ENCODE measurements around the gene KAZN.

KAZN gene

DNA sequence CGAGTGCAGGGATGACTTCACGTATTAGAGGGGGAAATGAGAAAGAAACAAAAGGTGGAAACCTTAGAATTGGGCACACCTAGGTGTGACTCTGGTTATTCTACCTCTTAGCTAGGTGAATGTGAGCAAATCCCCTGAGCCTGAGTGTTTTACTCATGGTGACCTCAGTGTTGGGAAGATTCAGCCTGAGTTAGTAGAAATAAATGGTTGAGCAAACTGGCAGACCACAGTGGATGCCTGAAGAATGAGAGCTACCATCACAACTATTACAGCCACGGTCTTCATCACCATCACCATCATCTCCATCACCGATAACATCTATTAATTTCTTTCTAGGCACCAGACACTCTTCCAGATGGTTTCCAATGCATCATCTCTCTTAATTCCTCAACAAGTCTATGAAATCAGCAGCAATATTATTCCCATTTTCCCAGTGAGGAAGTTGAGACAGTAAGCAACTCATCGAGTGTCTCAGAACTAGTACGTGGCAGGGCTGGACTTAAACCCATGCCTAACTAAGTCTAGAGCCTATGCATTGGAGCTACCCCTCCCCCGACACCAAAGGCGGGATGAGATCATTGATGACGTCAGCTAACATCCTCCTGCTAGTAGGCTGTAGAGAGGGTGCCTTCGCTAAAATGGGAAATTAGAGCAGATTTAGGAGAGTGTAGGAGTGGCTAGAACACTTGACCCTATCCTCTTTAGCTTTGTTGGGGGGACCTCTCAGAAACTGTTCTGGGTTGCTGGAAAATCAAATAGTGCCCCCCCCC, 7.9 kb upstream of the KAZN start:
- DNase-seq (ENCODE audit: low read depth in 2 of 2) = no peak

DNA sequence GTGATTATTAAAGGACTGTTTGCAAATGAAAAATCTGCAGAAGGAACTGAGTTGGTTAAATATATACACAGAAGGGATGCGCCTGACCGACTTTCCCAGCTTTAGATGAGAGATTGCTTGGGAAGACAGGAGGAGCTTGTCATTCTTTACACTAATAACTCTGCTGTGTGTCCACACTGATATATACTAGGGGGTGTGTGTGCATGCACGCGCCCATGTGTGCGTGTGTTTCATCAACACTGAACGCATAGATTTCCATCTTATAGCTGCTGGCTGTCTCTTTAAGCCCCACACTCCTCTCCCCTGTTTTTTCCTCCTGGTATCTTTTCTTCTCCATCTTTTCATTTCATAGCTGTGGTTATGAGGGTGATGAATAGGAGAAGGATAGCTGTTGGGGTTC, 6.9 kb upstream of the KAZN start:
- no peak for DNase-seq (ENCODE audit: low read depth in 2 of 2)

- no peak for DNase-seq (ENCODE audit: low read depth in 2 of 2)
Observed at GRCh38 chr1:14592004-14592631, 6.4 kb upstream of the KAZN start.

- no peak for DNase-seq (ENCODE audit: low read depth in 2 of 2)
Observed at GRCh38 chr1:14593302-14593701, 5.2 kb upstream of the KAZN start.

DNA sequence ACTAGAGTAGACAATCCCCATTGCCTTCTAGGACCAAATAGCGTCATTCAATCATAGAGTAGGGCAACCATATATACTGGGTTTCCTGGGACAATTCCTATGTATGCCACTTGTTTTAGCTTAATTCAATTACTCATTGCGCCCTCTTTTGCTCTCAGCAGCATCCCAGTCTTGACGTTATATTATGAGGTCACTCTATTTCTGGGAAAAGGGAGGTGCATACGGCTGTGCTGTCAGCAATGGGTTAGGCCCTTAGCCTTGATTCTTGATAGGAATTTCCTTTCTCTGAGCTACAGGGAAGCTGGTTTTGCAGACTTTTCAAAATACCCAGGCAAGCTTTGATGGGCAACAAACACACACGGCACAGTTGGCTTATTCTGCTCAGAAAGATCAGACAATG, 4.4 kb upstream of the KAZN start:
- no peak for DNase-seq (ENCODE audit: low read depth in 2 of 2)

DNA sequence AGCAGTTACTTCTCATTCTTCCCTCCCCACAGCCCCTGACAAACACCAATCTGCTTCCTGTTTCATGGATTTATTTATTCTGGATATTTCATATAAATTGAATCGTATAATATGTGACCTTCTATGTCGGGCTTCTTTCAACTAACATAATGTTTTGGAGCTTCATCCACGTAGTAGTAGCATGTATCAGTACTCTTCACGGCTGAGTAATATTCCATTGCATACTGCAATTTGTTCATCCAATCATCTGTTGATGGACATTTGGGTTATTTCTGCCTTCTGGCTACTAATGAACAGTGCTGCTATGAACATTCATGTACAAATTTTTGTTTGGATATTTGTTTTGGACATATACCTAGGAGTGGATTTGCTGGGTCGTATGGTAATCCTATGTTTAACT, 1.9 kb upstream of the KAZN start:
- no peak for DNase-seq (ENCODE audit: low read depth in 2 of 2)

DNA sequence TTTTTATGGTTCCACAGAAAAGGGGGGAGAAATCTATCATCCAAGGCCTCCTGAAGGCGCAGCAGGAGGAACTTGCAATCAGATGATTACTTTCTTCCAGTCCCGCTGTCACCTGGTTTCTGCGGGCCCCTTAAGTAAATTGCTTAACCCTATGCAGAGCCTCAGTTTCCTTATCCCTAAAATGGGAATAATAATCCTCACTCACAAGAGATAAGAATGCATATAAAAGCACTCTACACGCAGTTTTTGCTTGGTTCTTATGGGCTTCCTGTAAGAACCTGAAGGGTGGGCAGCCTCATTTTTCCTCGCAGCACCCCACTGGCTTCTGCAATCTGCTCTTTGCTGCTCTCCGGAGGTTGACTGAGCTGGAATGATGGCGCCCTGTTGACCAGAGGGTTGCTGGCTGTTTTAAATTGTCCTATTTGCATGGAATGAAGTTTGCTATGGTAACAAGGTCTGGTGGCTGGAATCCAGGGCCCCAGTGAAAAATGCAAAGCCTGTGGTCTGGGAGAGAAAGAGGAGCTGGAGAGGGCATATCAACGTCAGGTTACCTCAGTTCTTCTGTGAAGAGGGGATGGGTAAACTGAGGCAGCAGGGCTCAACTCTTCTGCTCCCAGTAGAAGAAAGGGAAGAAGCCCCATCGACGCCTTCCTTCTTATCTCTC, 1.0 kb upstream of the KAZN start:
- DNase-seq (ENCODE audit: low read depth in 2 of 2) = no peak

DNA sequence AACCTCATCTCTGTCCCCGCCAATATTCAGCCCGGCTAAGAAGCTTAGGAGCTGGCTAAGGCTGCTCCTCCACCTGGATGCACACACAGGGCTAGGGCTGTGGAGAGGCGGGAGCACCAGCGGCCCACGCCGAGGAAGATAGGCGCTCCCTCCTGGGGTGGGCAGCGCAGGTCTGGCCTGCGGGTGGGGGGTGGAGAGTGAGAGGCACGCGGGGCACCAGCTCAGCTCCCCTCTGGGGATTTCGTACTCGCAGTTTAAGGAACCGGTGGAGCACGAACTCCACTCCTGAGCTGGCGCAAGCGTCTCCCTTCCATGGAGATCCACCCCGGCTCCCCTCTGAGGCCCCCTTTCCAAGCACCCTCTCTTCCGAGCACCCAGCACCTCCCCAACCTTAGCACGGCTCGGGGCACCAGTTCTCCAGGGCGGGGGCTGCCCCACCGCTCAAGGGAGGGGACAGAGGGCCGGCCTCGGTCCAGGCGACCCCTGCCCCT, 433 bp upstream of the KAZN start:
- DNase-seq (ENCODE audit: low read depth in 2 of 2) = no peak

- peak; percentile 34 to 37 for DNase-seq (ENCODE audit: low read depth in 2 of 2)
Observed at GRCh38 chr1:14599183-14599791, 802 bp downstream of the KAZN start.

DNA sequence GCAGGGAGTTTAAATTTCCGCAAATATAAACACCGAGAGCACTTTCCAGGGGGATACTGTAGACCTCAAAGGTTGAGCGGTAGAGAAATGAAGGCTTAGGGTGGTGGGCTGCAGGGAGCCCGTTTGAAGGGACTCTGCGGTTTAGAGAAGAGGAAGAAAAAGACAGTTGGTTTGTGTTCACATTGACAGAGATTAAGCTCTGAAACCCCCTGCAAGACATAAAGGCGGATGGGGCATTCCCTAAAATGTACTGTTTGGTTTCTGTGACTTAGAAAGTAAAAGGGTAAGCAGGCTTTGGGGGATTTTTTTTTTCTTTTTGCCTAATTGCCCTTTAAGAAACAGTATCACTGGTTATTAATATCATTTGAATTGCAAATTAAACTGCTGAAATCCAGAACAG, 1.3 kb downstream of the KAZN start:
- no peak for DNase-seq (ENCODE audit: low read depth in 2 of 2)

GRCh38 chr1:14600405-14601112, 2.1 kb downstream of the KAZN start:
- no peak for DNase-seq (ENCODE audit: low read depth in 2 of 2)

DNA sequence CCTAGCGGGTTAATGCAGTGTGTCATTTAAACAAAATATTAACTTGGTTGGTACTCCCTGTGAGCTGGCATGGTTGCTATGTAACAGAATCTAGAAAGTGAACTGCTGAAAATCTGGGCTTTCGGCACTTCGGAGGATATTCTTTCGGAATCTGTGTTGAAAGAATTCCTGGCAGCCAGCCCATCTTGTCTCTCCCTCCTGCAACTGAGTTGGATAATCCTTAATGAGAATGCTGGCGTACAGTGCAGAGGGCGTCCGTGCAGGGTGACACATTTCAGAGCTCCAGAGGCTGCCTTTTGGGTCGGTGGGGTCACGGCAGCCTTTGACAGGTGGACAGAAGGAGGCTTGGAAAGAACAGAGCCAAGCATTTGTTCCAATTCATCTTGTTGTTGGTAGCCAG, 3.7 kb downstream of the KAZN start:
- DNase-seq (ENCODE audit: low read depth in 2 of 2) = peak; percentile 23 to 37

DNA sequence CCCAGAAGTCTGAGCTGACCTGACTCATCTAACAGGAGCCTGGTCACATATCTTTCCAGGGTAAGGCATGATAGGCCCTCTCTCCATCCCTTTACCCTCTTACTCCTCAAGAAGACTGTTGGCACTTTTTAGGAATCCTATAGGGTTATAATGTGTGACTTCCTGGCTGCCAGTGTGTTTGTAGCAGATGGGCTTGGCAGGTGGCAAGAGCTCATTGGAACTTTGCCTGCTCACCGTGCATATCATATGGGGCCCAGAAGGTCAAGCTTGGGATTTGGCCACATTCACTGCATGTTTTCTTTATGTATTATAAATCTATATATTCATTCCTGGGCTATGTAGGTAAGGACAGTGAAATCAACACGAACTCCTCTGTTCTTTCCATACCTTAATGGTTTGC, 5.2 kb downstream of the KAZN start:
- DNase-seq (ENCODE audit: low read depth in 2 of 2) = no peak

DNA sequence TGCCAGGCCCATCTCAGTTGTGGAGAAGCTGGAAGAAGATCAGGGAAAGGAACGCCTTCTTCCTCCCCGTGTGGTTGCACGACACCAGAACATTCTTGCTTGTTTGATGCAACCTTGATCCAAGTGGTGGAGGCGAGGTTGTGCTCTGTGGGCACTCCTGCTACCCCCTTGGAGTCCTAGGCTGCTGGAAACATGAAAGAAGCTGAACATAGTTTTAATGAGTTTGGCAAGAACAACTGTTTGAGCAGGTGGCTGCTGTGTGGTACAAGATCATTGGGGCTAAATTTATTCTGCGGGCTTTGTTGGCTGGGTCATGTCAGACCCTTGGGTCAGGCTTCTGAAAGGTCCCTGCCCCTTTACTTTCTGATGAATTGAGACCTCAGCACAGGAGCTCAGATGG, 5.9 kb downstream of the KAZN start:
- no peak for DNase-seq (ENCODE audit: low read depth in 2 of 2)

DNA sequence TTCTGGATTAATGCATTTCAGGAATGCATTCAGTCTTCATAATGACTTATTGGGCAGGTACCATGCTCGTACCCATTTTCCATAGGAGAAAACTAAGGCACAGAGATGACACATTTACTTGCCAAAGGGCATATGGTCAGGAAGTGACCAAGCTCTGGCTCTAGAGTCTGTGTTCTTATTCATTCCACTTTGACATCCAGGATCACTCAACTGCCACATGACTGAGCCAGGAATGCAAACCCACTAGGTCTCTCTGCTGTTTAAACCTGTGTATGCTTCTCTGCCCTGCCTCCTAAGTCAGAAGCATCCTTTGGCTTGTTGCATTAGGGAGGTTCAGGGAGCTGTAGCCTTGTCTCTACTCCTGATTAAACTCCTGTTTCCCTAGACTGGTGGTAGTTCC, 7.5 kb downstream of the KAZN start:
- no peak for DNase-seq (ENCODE audit: low read depth in 2 of 2)

DNA sequence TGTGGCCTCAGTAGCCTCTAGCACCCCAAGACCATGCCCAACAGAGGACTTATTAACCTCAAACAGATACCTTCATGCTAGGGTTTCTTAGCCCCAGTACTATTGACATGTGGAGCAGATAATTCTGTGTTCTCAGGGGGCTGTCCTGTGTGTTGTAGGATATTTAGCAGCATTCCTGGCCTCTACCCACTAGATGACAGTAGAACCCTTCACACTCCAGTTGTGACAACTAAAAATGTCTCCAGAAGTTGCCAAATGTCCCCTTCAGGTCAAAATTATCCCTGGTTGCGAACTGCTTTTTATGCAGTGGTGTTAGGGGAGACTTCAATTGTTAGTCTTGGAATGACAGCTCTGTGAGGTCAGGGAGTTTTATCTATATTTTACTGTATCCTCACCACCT, 8.1 kb downstream of the KAZN start:
- DNase-seq (ENCODE audit: low read depth in 2 of 2) = no peak

DNA sequence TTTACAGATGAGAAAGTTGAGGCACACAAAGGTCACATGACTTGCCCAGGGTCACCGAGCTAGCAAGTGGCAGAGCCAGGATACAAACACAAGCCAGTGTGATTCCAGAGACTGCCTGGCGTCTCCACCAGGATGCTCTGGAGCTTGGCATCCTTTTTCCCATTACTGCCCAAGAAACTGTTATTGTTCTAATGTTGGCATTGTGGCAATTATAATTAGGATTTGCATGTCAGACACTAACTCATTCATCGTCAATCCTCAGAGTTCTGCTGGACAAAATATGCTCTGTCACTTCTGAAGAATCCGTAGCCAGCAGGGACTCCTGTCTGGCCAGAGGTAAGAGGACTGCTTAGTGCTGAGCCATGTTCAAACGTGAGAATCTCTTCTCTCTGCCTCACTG, 8.8 kb downstream of the KAZN start:
- no peak for DNase-seq (ENCODE audit: low read depth in 2 of 2)

DNA sequence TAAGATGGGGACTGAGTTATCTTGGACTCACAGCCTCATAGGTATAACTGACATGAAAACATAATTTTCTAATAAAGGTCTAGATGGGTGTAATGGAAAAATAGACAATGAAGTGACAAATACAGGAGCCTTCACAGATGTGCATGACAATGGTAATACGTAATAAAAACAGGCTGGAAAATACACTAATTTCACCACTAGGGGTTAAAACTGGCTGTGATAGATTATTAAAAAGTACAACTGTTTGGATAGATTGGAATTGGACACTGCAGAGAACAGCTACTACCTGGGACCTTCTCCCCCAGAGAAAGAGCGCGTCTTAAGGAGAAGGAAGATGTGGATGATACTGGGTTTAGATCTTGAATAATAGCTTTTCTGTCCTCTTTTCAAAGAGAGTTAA, 9.8 kb downstream of the KAZN start:
- DNase-seq (ENCODE audit: low read depth in 2 of 2) = no peak

DNA sequence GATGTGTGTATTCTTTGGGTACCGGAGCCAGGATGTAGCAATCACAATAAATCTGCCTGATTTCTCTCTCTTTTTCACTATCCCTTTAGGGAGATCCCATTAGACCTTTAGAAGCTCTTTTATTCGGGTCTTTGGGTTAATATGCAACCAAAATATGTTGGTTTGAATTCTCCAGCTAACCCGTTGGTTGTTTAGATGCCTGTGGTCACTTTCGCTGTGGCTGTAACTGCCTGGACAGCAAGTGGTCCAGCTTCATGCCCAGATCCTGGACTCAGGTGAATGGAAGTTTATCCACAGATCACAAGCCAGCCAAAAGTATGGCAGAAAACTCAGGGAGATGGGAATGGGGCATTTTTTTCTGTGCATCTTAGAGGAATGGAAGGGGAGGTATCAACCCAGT, 12.3 kb downstream of the KAZN start:
- no peak for DNase-seq (ENCODE audit: low read depth in 2 of 2)

- DNase-seq (ENCODE audit: low read depth in 2 of 2) = no peak
Observed at GRCh38 chr1:14611792-14612191, 13.3 kb downstream of the KAZN start.

- no peak for DNase-seq (ENCODE audit: low read depth in 2 of 2)
Observed at GRCh38 chr1:14612256-14612655, 13.8 kb downstream of the KAZN start.

DNA sequence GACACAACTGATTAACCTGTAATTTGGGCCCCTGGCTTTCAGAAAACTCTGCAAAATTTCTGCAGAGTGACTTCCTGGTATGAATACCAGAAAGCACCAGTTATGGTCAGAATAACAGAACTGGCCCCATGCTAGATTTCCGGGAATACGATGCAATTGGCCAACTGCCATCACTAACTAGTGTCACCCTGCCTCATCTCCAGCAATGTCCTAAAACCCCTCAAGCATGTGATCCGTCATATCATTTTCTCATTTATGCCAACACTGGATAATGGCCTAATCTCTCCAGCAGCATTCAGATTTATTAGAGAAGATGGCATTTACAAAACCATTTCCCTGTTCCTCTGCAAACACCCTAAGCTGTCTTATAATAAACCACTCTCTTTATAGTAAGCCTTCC, 15.4 kb downstream of the KAZN start:
- no peak for DNase-seq (ENCODE audit: low read depth in 2 of 2)
